ENCODE results near the gene KSR1. TPM values are rescaled to one million over a fixed set of nuclear protein-coding genes. Genes with fewer than 3 reads are reported as not detected.
A peak's percentile ranks its signal among the peaks of the same experiment; 100 is the strongest.

Gene KSR1
- total and polyA plus RNA-seq, 9 of the 15 experiments (the other 6 are each of a cell fraction or from before 2014, with no cell fraction given) = 1.4 to 51.7 (median 18.4) TPM

GRCh38 chr17:27633312-27634025 lies 177.2 kb downstream of the KSR1 start (continued):
- no peak for TF ChIP-seq MGA (IDR thresholded peaks at IDR 0.05)
- no peak for TF ChIP-seq ELF4 (CRISPR knock-in tag; IDR thresholded peaks at IDR 0.05)
- TF ChIP-seq ZNF583 (CRISPR knock-in tag; IDR thresholded peaks at IDR 0.05) = 0 out of 2 replicates have a peak, but pooled peaks have one; percentile 45
- TF ChIP-seq BRF2 (IDR thresholded peaks at IDR 0.05; ENCODE audit: borderline replicate concordance, insufficient read depth, insufficient read length) = no peak
- no peak for TF ChIP-seq ZNF398 (CRISPR knock-in tag; IDR thresholded peaks at IDR 0.05)
- no peak for TF ChIP-seq NR2C2 (CRISPR knock-in tag; IDR thresholded peaks at IDR 0.05)
- TF ChIP-seq NR2C2 (tag; IDR thresholded peaks at IDR 0.05) = 0 out of 2 replicates have a peak, but pooled peaks have one; percentile 16
- no peak for TF ChIP-seq SMARCB1 (IDR thresholded peaks at IDR 0.05; ENCODE audit: insufficient read length, low read depth)
- no peak for TF ChIP-seq FOXJ2 (tag; IDR thresholded peaks at IDR 0.05)
- no peak for TF ChIP-seq ZNF274 (IDR thresholded peaks at IDR 0.05; ENCODE audit: borderline replicate concordance, low read depth, low read length)
- TF ChIP-seq FOS (IDR thresholded peaks at IDR 0.05; ENCODE audit: extremely low read depth, insufficient read length) = no peak
- TF ChIP-seq GATAD2A (IDR thresholded peaks at IDR 0.05) = no peak
- TF ChIP-seq RBM34 (IDR thresholded peaks at IDR 0.05; ENCODE audit: borderline replicate concordance, insufficient read depth, low read length) = no peak
- TF ChIP-seq RFX1 (IDR thresholded peaks at IDR 0.05) = no peak
